DMS 273 treated with DMSO at 0.1 percent for 48 hours (cell line): Measurements from ENCODE around the gene METTL25.

Experiments used
- DNase-seq: peaks from one replicate; lab custom pipeline; 2025; lab: John Stamatoyannopoulos, UW

METTL25 gene

DNA sequence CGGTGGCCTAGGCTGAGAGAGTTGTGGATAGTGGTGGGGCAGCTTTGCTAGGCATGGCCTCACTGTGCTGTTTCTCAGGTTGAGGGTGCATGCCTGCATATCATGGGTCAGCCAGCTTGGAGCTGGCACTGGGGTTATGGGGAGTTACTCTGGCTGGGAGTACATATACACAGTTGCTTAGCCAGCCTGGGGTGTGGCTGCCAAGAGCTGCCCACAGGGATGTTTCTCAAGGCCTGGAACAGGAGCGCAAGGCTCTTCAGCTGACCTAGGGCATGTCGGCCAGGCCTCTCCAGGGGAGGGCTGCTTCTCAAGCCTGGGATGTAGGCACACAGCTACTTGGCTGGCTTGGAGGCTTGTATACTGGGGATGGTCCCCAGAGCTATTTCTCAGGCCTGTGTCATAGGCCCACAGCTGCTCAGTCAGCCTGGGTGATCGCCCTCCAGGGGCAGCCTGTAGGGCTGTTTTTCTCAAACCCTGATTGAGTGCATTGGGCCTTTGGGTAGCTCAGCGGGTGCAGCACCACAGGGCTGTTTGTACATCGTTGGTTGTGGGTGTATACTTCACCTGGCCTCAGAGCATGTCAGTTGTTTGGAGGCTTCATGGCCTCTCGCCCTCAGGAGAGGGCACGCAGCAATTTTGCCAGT is 114.9 kb downstream of the METTL25 start:
- no peak for DNase-seq

DNA sequence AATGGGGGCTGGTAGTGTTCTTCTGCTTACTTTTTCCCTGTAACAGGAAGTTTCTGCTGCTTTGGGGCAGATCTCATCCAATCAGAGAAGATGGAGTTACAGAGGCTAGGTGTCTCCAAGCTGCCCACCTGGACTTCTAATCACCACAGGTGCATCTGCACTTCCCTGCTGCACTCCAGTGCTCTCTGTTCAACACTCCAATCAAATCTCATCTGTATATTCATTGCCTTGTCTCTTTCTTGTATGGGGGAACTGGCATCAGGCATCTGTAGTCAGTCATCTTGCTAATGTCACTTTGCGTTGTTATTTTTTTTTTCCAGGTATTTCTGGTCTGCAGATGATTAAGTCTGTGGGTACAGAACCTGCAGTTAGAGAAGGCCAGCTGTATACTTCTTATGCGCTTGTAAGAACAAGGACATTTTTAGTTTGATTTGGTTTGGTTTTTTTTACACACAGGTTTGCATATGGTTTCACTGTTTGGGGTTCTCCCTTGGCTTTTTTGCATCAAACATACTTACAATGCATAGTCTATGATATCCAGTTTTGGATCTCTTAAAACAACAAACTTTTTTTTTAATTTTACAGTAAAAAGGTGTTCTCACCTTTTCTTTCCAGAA is 116.0 kb downstream of the METTL25 start:
- DNase-seq = no peak

DNA sequence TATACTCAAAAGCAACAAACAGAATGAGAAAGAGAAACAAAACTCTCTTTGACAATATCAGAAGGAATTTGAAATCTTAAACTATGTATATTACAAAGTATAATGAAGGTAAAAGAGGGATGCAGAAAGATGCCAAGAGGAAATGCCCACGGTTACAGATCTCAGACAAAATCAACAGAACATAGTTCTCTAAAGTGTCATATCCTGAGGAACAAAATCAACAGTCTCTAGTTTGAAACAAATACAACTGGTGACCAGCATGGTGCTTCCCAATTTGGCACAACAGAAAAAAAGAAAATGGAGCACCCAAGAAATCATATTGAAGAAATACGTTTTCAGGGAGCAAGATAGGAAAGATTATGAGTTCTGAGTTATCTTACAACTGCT is 116.5 kb downstream of the METTL25 start:
- no peak for DNase-seq

DNA sequence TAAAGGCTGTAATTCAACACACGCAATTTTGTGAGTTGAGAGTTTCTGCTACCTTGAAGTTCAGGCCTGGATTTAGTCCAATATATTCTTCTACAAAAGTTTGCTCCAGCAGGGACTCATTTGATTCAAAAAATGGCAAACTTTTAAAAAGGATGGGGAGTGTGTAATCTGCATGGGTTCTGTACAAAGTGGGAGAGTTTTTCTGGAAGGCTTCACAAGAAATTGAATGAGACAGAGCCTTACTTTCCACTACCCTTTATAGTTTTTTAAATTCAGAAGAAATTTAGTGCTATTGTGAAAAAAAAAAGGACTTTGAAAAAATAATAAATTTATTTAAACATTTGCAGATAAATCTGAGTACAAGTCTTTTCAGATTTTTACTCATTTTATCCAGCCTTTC is 116.9 kb downstream of the METTL25 start:
- no peak for DNase-seq

DNA sequence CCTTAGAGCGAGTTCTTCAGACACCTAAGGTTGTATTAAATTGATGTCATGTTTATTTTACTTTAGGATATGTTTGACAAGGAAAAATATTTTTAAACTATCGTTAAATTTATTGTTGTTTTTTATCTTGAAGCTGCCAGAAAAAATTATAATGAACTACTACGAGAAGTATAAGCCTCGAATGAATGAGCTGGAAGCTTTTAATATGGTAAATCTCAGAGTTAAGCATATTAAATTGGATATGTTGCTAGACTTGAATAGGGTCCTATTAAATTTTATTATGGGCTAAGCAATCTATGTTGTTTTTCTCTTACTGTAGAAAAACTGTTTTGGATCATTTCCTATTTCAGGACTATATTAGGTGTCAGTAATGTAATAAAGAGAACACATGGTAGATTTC is 118.2 kb downstream of the METTL25 start:
- DNase-seq = no peak

DNA sequence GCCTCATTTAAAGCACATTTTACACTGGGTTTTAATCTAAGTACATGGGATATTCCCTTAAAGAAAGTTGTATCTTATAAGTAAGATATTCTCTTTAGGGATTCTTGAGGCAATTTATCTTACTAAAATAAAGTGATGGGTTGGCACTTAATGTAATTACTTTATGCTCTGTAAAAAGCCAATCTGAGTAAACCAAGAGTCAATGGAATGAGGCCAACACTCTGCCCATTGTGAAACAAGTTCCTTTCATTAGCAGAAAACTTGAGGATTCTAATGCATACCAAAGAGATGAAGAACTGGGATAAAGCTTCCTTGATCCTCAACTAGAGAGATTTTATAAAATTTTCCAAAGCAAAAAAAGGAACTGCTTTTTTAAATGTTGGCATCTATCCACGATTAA is 121.2 kb downstream of the METTL25 start:
- no peak for DNase-seq

DNA sequence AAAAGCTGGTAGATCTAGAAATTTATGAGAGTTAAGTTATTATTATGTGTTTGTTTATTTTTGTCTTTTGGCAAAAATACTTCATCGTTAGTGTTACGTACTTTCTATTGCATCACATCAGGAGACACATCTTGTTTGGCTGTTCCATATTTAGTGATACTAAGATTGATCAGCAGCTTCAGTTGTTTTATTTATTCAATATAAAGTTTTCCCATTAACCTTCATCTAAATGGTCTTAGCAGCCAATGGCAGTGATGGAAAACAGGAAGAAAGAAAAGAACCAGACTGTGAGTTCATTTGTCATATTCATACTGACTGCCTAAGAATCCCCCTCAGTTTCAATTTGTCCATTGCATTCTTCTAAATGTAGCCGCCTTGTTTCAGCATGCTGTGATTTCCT is 122.3 kb downstream of the METTL25 start:
- no peak for DNase-seq

DNA sequence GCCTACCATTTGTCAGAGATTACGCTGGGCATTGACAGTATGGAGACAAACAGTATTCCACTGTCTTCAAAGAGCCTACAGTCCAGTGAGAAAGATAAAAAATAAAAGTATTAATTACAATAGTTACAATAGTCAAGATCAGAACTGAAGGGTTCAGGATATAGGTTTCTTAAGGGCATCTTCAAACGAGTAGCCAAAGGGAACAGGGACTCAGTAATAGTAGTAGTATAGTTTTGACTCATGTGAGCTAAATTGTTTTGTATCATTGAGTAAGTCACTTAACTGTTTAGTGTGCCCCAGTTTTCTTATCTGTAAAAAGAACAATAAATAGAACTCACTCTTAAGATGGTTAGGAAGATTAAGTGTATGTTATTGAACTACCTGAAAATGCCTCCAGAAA is 123.6 kb downstream of the METTL25 start:
- DNase-seq = no peak

DNA sequence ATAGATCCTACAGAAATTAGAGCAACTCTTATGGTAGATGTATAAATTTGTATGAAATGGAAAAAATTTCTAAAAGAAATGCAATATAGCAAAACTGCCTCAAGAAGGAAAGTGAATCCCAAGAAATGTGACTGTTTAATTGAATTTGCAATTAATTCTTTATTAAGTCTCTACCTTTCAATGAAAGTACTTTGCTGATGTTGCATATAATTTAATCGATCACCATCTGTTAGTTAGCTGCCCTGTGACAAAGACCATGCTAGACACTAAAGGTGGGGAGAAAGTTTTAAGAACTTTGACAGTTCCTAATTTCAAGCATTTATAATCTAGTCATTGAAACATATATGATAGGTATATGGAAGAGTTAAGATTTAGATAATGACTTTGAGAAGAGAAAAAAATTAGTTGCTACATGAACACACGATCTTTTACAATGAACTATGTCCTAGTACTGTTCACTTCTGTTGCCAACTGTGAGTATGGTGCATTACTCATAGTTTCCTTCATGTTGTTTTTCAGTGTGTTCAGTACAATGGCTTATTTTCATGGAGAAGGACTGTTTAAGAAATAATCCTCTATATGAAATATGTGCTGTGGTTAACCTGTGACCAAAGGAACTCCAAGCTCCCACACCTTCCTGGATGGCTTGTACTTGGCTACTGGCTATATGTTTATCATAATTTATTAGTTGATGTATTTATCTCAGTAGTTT is 128.4 kb downstream of the METTL25 start:
- no peak for DNase-seq

DNA sequence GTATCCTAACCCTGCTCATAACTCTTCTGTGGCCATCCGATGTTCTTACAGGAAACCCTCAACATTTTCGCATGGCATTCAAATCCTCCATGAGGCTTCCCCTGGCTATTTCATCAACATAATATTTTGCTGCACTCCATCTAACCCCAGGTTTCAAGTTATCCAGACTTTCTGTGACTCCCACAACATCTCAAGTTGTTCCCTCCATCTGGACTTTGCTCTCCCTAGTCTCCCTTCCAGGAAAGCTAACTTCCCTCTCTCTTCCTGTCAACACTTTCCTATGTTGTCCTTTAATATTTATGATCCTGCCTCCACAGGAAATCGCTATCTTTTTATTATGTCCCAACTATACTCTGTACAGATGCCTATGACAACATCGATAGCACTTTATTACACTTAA is 146.1 kb downstream of the METTL25 start:
- no peak for DNase-seq

DNA sequence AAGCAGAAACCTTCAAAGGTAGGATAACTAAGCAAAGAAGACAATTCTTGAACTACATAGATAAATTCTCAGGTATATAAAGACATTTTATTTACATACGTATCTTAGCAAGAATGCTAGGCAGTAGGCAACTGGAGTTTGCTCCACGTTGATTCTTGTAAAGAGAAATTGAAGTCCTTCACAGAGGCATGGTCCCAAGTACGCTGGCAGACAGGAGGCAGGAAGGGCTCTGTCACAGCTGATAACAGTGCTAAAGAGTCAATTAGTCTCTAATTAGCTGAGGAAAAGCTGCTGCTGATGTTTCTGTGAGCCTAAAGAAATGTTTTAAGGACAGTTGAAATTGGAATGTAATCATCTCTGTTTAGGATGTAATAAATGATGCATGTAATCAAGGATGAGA is 146.8 kb downstream of the METTL25 start:
- no peak for DNase-seq

DNA sequence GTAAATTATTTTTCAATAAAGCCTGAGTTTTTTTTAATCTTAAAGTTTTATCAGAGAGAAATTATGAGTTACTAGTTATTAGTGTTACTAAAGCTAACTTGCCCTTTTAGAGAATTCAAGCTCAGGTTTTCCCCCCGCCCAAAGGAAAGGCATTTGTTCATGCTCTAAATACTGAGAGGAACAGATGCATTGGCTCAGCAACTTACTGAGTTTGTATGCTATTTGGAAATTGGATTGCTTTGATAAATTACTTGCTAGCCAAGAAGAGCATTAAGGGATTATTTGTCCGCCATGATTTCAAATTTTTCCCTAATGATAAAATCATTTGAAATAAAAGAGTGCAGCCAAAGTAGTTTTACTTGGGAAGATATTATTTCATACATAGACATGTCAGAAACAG is 149.4 kb downstream of the METTL25 start:
- DNase-seq = no peak

DNA sequence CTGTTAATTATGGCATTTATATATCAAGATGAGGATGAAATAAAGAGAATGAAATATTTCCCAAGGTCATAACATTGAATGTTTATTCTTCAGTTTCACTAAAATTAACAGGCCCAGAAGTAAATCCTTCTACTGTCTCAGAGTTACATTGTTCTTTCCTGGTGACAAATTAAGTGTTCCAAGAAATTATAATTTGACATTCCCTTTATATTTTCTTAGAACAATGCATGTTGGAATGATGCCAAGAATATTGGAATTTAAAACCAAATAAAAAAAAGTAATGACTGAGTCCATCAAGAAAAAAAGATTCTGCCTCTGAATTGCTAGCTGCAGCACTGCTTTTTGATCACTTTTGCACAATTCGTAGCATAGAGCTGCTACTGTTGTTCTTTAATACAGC is 152.1 kb downstream of the METTL25 start:
- DNase-seq = no peak

DNA sequence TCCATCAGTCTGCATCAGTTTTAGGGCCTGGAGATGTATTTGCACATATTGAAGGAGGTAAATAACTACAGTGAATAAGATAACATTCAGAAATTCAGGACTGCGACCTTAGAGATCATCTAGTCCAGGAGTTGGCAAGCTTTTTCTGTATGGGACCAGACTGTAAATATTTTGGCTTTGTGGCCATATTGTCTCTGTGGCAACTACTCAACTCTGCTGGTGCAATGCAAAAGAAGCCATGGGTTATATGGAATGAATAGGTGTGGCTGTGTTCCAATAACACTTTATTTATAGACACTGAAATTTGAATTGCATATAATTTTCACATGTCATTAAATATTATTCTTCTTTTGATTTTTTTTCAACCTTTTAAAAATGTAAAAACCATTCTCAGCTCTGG is 156.6 kb downstream of the METTL25 start:
- no peak for DNase-seq

DNA sequence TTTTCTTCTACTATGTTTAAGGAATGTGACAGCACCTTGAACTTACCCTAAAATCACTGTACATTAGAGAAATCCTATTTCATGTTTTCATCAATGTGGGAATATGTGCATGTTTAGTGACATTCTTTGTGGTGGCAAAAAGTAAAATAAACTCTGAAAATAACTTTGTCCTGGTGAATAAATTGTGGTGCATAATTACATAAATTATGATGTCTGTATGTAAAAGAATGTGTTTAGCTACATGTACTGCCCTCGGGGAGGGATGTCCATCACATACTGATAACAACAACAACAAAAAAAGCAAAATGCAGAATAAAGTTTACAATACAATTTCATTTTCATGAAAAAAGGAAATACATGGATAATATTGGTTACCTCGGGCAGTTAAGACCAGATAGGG is 157.3 kb downstream of the METTL25 start:
- no peak for DNase-seq

DNA sequence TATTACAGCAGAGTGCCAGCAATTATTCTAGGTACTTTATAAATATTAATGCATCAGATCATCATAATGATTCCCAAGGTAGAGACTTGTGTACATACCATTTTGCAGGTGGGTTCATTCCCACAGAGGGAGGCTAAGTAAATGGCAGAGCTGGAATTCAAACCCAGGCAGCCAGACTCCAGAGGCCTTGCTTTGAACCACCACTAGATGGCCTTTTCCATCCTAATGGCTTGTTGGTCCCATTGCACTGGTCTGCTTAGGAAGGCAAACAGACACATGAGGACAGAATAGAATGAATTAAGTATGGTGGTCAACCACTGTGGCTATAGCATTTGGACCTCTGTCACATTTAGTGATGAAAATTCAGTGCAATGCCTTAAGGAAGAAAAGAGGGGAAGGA is 158.7 kb downstream of the METTL25 start:
- DNase-seq = no peak

DNA sequence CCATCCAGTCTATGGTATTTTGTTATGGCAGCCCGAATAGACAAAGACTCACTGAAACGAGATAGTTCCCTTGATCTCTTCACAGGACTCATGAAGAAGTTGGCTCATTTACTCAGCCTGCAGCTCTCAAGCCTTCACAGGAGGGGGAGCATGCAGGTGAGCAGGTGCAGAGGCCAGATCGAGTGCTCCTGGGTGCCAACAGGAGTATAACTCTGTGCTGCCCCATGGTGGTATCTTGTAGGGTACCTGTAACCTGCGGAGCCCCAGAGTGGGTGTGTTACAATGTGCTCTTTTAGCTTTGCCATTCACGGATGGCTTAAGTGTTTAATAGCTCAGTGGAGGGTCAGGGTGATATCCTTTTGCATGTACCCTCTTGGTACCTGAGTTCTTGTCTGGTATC is 159.5 kb downstream of the METTL25 start:
- DNase-seq = no peak

DNA sequence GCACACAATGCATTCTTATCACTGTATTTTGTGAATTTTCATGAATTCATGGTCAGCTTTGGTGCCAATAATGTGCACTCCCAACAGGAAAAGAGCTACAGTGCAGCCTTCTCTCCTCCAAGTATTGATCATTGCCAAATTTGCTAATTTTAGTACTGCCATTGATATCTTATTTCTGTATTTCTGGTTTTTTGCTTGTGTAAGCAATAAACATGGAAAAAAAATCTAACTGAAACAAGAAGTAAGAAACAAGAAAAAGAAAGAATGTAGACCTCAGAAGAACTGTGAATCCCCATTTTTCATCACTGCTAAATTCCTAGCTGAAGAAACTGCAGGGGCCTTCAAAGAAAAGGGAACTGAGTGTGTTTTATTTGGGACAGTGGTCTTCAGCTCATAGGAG is 161.2 kb downstream of the METTL25 start:
- no peak for DNase-seq

DNA sequence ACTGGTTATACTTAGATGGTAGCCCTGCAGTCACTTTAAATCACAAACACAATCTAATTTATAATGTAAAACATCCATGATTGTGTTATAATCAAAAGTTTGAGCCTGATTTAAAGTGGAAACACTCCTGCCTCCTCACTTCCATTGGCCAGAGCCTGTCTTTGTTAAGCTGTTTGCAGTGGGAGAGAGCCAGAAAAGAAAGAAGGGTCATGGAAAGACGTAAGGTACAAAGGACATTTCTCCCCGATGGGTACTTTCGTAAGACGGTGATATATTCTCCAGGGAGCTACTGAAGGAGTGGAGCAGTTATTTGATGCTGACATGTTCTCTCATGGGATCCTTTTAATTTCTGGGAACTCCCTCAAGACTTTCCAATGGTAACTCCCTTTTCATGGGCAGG is 164.0 kb downstream of the METTL25 start:
- no peak for DNase-seq

DNA sequence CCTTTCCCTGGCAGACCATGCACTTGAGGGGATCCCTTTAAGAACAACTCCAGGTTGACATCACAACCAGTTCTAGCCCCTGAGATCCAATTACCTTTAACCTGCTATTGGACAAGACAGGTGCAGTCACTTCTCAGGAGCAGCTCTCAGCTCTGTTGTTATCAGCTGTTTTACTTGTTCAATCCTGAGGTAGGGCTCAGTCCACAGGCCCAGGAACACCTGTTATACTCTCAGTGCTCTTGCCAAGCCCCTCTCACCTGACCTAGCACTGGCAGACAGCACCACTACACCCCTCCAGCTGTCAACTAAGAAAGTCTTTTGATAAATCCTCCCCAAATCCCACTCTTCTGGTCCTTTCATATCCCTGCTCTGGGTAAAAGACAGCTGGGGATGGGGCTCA is 164.4 kb downstream of the METTL25 start:
- no peak for DNase-seq

DNA sequence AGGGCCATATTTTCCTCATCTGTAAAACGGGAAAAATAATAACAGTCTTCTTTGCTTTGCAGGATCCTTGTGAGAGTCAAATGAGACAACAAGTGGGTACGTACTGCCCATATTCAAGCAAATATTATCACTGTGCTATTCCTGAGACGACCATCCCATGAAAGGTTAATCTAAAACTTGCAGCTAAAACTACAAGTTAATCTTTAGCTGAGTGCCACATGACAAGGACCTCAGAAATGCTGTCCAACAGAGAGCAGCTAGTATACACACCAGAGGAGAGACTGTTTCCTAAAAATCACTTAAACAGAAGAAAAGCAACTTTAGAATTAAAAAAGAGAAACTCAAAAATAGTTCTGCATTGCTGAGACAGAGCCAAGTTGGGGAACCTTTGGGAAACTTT is 165.7 kb downstream of the METTL25 start:
- no peak for DNase-seq

DNA sequence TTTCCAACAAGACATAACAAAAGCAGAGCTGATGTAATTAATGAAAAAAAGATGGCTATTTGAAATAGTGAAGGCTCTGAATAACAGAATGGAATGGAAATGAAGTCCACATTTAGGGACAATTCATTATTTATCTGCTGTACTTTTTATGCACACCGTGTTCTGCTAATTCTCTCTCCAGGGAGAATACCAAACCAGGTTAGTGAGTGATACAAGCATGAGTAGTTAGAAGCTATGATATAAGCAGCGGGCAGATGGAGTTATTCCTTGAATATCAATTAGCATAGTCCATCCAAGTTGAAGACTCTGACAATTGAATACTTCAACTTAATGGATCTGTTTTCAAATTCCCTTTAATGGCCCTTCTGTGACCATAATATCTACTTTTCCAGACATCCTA is 166.3 kb downstream of the METTL25 start:
- DNase-seq = peak; percentile 4

DNA sequence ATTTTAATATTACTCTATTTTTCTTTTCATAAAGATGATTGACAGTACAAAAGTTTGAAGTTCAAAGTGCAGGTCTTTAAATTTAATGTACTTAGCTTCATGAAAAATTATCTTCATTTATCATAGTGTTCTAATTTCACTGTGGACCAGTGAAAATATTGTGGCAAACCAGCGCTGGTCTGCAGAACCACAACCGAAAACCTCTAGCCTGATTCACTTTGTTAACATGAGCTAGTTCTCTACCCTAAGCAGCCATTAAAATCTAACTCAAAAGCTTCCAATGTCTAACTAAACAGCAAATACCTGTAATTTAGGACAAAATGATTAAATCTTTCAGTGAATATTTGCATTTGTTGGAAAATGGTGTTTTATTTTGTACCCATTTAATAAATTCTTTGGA is 167.3 kb downstream of the METTL25 start:
- DNase-seq = no peak
